Ishikawa (cell line): ENCODE data around the gene MYH3.

Experiments used
- CEBPB ChIP-seq: IDR thresholded peaks from 2 replicates; pipeline ENCODE4 v1.6.1; 2012
- CREB1 ChIP-seq: IDR thresholded peaks from 2 replicates; pipeline ENCODE4 v1.6.1; 2012; ENCODE audit warnings: low read depth
- EP300 ChIP-seq: IDR thresholded peaks from 2 replicates; pipeline ENCODE4 v1.6.1; 2012; ENCODE audit warnings: borderline replicate concordance
- FOXM1 ChIP-seq: IDR thresholded peaks from 2 replicates; pipeline ENCODE4 v1.6.1; 2012; ENCODE audit warnings: low read depth, borderline replicate concordance
- MAX ChIP-seq: IDR thresholded peaks from 2 replicates; pipeline ENCODE4 v1.6.1; 2012
- RAD21 ChIP-seq: IDR thresholded peaks from 2 replicates; pipeline ENCODE4 v1.6.1; 2012; ENCODE audit warnings: low read depth
- REST ChIP-seq: IDR thresholded peaks from 2 replicates; pipeline ENCODE4 v1.6.1; 2012; ENCODE audit warnings: low read depth, mild to moderate bottlenecking
- TAF1 ChIP-seq: IDR thresholded peaks from 2 replicates; pipeline ENCODE4 v1.6.1; 2012; ENCODE audit warnings: low read depth, mild to moderate bottlenecking
- TCF12 ChIP-seq: IDR thresholded peaks from 2 replicates; pipeline ENCODE4 v1.6.1; 2012; ENCODE audit warnings: low read depth
- TEAD4 ChIP-seq: IDR thresholded peaks from 2 replicates; pipeline ENCODE4 v1.6.1; 2012
- USF1 ChIP-seq: IDR thresholded peaks from 2 replicates; pipeline ENCODE4 v1.6.1; 2012
- ZBTB7A ChIP-seq: IDR thresholded peaks from 2 replicates; pipeline ENCODE4 v1.6.1; 2012; ENCODE audit warnings: low read depth

DNA sequence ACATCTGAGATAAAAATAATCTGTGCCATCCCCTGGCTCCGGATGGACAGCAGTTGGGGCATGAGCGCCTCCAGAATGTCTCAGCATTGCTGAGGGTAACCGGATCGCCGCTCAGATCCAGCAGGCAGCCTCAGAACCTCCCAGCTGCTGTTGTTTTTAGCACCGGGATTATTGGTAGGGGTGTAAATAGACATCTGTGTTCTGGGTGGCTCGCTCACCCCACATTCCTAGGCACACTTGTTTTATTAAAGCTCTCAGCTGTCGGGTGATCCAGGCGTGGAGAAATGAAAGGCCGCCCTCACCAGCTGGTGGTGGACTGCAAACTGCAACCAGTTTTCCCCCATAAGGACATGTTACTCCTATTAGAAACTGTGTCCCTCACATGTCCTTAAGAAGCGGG, 32.1 kb downstream of the MYH3 start:
- TF ChIP-seq CEBPB (no peak), CREB1 (no peak), TAF1 (no peak), EP300 (no peak), MAX (no peak), TEAD4 (no peak), TCF12 (no peak), ZBTB7A (no peak), USF1 (no peak), FOXM1 (no peak), RAD21 (no peak), REST (no peak)
